Testis (tissue), 2 donors: Measurements from ENCODE around the gene PTPRG.

Experiments
- CTCF ChIP-seq, 3 experiments: fragments of 450-650 bp in 2 of 3; fragments of 200-600 bp in 1 of 3; sonication (generic) in 1 of 3; IDR thresholded peaks; one replicate each; pipeline ENCODE4 v1.5.1; 2016 to 2019; ENCODE audit warnings: antibody characterized with exemption in 3 of 3, mild to moderate bottlenecking in 2 of 3, moderate library complexity in 1 of 3
- POLR2A ChIP-seq: fragments of 450-650 bp; IDR thresholded peaks from one replicate; pipeline ENCODE4 v1.6.1; 2017; ENCODE audit warnings: antibody characterized with exemption, mild to moderate bottlenecking, moderate library complexity

- TF ChIP-seq CTCF (IDR thresholded peaks at IDR 0.05) (no peak), POLR2A (no peak)
Observed at GRCh38 chr3:62046326-62046725, 485.0 kb downstream of the PTPRG start.
